ENCODE data around the gene ZGPAT. TPM values are rescaled to one million over a fixed set of nuclear protein-coding genes. Genes with fewer than 3 reads are reported as not detected.

ZGPAT gene
- total RNA-seq, 1 experiment from 2014 or later: 48.4 TPM

- intact Hi-C loops (cut with micrococcal nuclease; ENCODE audit: unreplicated experiment): no loop called here
- CTCF ChIA-PET: interaction anchor here (2.1 kb wide), 2 partner anchors 9 to 153 kb away, joined by 8 to 11 read pairs; partner anchors contain the start of gene PTK6
- H3K27ac Mint-ChIP-seq (ENCODE audit: unreplicated experiment): peak overlapping the region; percentile 83
- H3K27me3 Mint-ChIP-seq (ENCODE audit: unreplicated experiment): no peaks in the 10 kb centered on the region
- no peak for DNase-seq
- BruUV-seq (replicated peaks): no TSS peak
- H3K4me3 Mint-ChIP-seq (ENCODE audit: low read depth, unreplicated experiment): peak overlapping the region; percentile 20
- peaks cover 25% of the 10 kb centered on the region for H3K4me1 Mint-ChIP-seq (ENCODE audit: low read depth, unreplicated experiment)
- TF ChIP-seq CTCF (IDR thresholded peaks at IDR 0.05; ENCODE audit: unreplicated experiment): no peak
- peaks cover 96% of the 10 kb centered on the region for H3K36me3 Mint-ChIP-seq (ENCODE audit: insufficient read depth, unreplicated experiment)
- no peaks in the 10 kb centered on the region for H3K9me3 Mint-ChIP-seq (ENCODE audit: low read depth, unreplicated experiment)
Observed at GRCh38 chr20:63690898-63691710, 16.7 kb upstream of the ZGPAT start.

DNA sequence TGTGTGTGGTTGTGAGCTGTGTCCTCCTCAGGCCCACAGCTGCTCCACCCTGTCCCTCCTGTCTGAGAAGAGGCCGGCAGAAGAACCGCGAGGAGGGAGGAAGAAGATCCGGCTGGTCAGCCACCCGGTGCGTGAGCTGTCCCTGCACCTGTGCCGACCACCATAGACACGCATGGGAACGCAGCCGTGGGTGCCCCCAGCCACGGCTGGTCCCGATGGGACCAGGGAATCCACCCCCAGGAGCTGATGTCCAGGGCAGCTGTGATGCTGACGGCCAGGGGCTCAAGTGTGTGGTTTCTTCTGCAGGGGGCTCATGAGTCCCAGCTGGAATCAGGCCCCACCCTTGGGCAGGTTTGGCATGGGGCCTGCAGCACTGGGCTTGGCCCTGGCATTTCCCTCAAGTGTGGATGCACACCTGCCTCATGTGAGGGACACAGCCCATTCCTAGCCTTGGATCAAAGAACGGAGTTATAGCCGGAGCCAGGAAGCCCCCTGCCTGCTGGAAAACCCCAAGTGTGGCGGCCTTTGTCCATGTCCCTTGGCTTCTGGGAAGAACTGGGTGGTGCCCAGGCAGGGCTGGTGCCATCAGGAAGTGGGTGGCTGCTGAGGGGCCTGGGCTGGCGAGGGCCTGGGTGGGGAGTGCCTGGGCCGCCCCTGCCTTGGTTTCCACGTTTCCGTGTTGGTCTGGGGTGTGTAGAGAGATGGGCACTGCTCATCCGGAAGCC, 16.0 kb upstream of the ZGPAT start:
- Mint-ChIP-seq H3K4me3 (ENCODE audit: low read depth, unreplicated experiment) (peak overlapping the region; percentile 20), H3K36me3 (ENCODE audit: insufficient read depth, unreplicated experiment) (peaks cover 96% of the 10 kb centered on the region), H3K4me1 (ENCODE audit: low read depth, unreplicated experiment) (peaks cover 18% of the 10 kb centered on the region), H3K27ac (ENCODE audit: unreplicated experiment) (peak overlapping the region; percentile 83), H3K9me3 (ENCODE audit: low read depth, unreplicated experiment) (no peaks in the 10 kb centered on the region), H3K27me3 (ENCODE audit: unreplicated experiment) (no peaks in the 10 kb centered on the region)
- no peak for TF ChIP-seq CTCF (IDR thresholded peaks at IDR 0.05; ENCODE audit: unreplicated experiment)
- no peak for DNase-seq
- BruUV-seq (replicated peaks): no TSS peak
- CTCF ChIA-PET: interaction anchor here (1.0 to 2.1 kb wide), 3 partner anchors 9 to 154 kb away, joined by 3 to 11 read pairs (median 8); partner anchors contain the start of genes ARFRP1, PTK6 and ZGPAT
- intact Hi-C loops (cut with micrococcal nuclease; ENCODE audit: unreplicated experiment): no loop called here

DNA sequence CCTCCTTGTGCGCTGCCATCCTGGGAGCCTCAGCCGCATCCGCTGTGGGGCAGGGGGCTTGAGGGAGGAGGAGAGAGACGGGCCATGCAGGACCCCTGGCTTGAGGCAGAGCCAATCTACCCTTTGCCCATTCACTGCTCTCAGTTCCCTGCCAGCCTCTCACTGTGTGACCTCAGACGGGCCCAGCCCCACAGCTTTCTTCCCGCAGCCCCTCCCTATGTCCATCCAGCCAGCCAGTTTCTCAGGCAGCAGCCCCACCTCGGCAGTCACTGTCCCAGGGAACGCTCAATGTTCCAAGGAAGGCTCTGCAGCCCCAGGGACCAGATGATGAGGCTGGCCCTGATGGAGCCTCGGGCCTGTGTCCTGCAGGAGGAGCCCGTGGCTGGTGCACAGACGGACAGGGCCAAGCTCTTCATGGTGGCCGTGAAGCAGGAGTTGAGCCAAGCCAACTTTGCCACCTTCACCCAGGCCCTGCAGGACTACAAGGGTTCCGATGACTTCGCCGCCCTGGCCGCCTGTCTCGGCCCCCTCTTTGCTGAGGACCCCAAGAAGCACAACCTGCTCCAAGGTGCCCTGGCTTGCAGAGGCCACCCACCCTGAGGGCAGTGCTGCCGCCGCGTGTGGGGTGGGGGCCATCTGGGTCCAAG, 15.3 kb upstream of the ZGPAT start:
- DNase-seq: peak; percentile 64
- H3K27ac Mint-ChIP-seq (ENCODE audit: unreplicated experiment): peak overlapping the region; percentile 83
- intact Hi-C loops (cut with micrococcal nuclease; ENCODE audit: unreplicated experiment): no loop called here
- BruUV-seq (replicated peaks): no TSS peak
- H3K9me3 Mint-ChIP-seq (ENCODE audit: low read depth, unreplicated experiment): no peaks in the 10 kb centered on the region
- CTCF ChIA-PET: interaction anchor here (1.0 to 2.1 kb wide), 3 partner anchors 10 to 154 kb away, joined by 3 to 11 read pairs (median 8); partner anchors contain the start of genes ARFRP1, PTK6 and ZGPAT
- H3K36me3 Mint-ChIP-seq (ENCODE audit: insufficient read depth, unreplicated experiment): peaks cover 96% of the 10 kb centered on the region
- TF ChIP-seq CTCF (IDR thresholded peaks at IDR 0.05; ENCODE audit: unreplicated experiment): no peak
- H3K4me3 Mint-ChIP-seq (ENCODE audit: low read depth, unreplicated experiment): no peak overlapping the region
- no peaks in the 10 kb centered on the region for H3K27me3 Mint-ChIP-seq (ENCODE audit: unreplicated experiment)
- H3K4me1 Mint-ChIP-seq (ENCODE audit: low read depth, unreplicated experiment): peaks cover 17% of the 10 kb centered on the region

DNA sequence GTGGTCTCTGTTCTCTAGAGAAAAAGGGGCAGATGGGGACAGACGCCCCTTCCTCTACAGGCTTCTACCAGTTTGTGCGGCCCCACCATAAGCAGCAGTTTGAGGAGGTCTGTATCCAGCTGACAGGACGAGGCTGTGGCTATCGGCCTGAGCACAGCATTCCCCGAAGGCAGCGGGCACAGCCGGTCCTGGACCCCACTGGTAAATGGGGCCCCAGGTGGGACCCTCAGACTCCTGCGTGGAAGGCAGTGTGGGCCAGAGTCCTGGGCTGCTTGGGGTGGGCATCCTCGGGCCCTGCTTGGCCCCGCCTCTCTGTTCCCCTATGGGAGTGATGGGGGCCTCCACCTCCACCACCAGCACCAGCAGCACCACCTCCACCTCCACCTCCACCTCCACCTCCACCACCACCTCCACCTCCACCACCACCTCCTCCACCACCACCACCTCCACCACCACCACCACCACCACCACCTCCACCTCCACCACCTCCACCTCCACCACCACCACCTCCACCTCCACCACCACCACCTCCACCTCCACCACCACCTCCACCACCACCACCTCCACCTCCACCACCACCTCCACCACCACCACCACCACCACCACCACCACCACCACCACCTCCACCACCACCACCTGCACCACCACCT, 14.6 kb upstream of the ZGPAT start:
- Mint-ChIP-seq H3K4me3 (ENCODE audit: low read depth, unreplicated experiment) (peak overlapping the region; percentile 41), H3K4me1 (ENCODE audit: low read depth, unreplicated experiment) (peaks cover 22% of the 10 kb centered on the region), H3K9me3 (ENCODE audit: low read depth, unreplicated experiment) (no peaks in the 10 kb centered on the region), H3K36me3 (ENCODE audit: insufficient read depth, unreplicated experiment) (peaks cover 96% of the 10 kb centered on the region), H3K27me3 (ENCODE audit: unreplicated experiment) (no peaks in the 10 kb centered on the region), H3K27ac (ENCODE audit: unreplicated experiment) (peak overlapping the region; percentile 91)
- no peak for TF ChIP-seq CTCF (IDR thresholded peaks at IDR 0.05; ENCODE audit: unreplicated experiment)
- intact Hi-C loops (cut with micrococcal nuclease; ENCODE audit: unreplicated experiment): no loop called here
- BruUV-seq (replicated peaks): no TSS peak
- CTCF ChIA-PET: interaction anchor here (1.0 to 2.1 kb wide), 2 partner anchors 15 to 155 kb away, joined by 3 to 11 read pairs; partner anchors contain the start of genes ARFRP1, PTK6 and ZGPAT
- no peak for DNase-seq
